ENCODE results near the gene DHX9.

DNA sequence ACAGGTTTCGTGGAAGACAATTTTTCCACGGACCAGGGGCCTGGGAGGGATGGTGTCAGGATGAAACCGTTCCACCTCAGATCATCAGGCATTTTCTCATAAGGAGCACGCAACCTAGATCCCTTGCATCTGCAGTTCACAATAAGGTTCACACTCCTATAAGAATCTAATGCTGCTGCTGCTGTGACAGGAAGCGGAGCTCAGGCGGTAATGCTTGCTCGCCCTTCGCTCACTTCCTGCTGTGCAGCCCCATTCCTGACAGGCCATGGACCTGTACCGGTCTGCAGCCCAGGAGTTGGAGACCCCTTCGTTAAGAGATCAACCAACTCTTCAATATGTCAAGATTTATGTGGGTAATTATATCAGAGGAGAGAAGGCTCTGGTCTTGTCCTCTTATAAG lies 3.3 kb upstream of the DHX9 start:
- TF ChIP-seq, protein P1, sequence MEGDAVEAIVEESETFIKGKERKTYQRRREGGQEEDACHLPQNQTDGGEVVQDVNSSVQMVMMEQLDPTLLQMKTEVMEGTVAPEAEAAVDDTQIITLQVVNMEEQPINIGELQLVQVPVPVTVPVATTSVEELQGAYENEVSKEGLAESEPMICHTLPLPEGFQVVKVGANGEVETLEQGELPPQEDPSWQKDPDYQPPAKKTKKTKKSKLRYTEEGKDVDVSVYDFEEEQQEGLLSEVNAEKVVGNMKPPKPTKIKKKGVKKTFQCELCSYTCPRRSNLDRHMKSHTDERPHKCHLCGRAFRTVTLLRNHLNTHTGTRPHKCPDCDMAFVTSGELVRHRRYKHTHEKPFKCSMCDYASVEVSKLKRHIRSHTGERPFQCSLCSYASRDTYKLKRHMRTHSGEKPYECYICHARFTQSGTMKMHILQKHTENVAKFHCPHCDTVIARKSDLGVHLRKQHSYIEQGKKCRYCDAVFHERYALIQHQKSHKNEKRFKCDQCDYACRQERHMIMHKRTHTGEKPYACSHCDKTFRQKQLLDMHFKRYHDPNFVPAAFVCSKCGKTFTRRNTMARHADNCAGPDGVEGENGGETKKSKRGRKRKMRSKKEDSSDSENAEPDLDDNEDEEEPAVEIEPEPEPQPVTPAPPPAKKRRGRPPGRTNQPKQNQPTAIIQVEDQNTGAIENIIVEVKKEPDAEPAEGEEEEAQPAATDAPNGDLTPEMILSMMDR (IDR thresholded peaks at IDR 0.05): no peak
- TF ChIP-seq POLR2AphosphoS5 (IDR thresholded peaks at IDR 0.05) (no peak), POLR2A (IDR thresholded peaks at IDR 0.05) (no peak)
